K562 (cell line): ENCODE measurements around the gene ZNF787. TPM values are rescaled to one million over a fixed set of nuclear protein-coding genes. Genes with fewer than 3 reads are reported as not detected.

Source experiments
- ATAC-seq: fragments of 200-7000 bp; cut with Tn5 transposase; 3 replicates; pipeline ENCODE4 v1.9.1; 2020; ENCODE audit warnings: moderate library complexity
- BruUV-seq: library from RNA; stranded (reverse); fragments of 400-500 nt; replicated peaks from 2 replicates; lab custom pipeline; 2021; lab: Mats Ljungman, UMichigan
- CTCF ChIA-PET: fragments of 300-600 bp; formaldehyde crosslinking; extraction: SDS; loops from one replicate; lab custom pipeline; 2021; ENCODE audit warnings: low intra/inter-chr PET ratio; lab: Yijun Ruan, JAX
- POLR2A ChIA-PET: fragments of 300-600, 350-650 bp; sonication (Branson Sonifier 250); formaldehyde crosslinking; extraction: SDS; loops from one replicate; lab custom pipeline; 2021; ENCODE audit warnings: antibody characterized with exemption, inconsistent platforms; lab: Yijun Ruan, JAX
- DNase-seq, 4 experiments: peaks; one replicate each; pipeline versions ENCODE4 v3.0.0 to v3.0.0-alpha.2; 2011 to 2018; ENCODE audit warnings: low spot score in 3 of 4, mixed read lengths in 3 of 4; ENCODE audit errors: extremely low read depth in 1 of 4
- FAIRE-seq: peaks from 2 replicates; lab custom pipeline; 2011; peaks lifted over from hg19 to GRCh38; lab: Jason Lieb, UNC
- H2AFZ ChIP-seq: 2 replicates; pipeline ENCODE4 v1.6.0; 2011; ENCODE audit warnings: low read depth, low read length, control low read depth, inconsistent platforms
- H3K27ac ChIP-seq: fragments of 200-600 bp; 3 replicates; pipeline ENCODE4 v1.8.0; 2011; ENCODE audit warnings: low read depth, mild to moderate bottlenecking, control low read depth, inconsistent platforms, low read length, moderate library complexity, mixed read lengths; ENCODE audit errors: extremely low read depth
- H3K27me3 ChIP-seq, 2 experiments: fragments of 300-600 bp in 1 of 2; 2 replicates in 1 of 2; 3 replicates in 1 of 2; pipeline versions ENCODE4 v1.6.0 to v1.8.0; 2011; ENCODE audit warnings: inconsistent platforms in 2 of 2, low read length in 2 of 2, mild to moderate bottlenecking in 1 of 2, mixed read lengths in 1 of 2, moderate library complexity in 1 of 2; ENCODE audit not compliant: control insufficient read depth in 2 of 2, insufficient read depth in 2 of 2
- H3K36me3 ChIP-seq: fragments of 300-600 bp; 3 replicates; pipeline ENCODE4 v1.8.0; 2011; ENCODE audit warnings: mild to moderate bottlenecking, low read length, inconsistent platforms; ENCODE audit not compliant: control insufficient read depth, insufficient read depth
- H3K4me1 ChIP-seq, 2 experiments: fragments of 200-600 bp in 1 of 2; replicated peaks in 1 of 2; 2 replicates in 1 of 2; 3 replicates in 1 of 2; pipeline versions ENCODE4 v1.5.1 to v1.8.0; 2011; ENCODE audit warnings: inconsistent platforms in 2 of 2, low read length in 2 of 2, mild to moderate bottlenecking in 1 of 2, mixed read lengths in 1 of 2, moderate library complexity in 1 of 2; ENCODE audit not compliant: control insufficient read depth in 2 of 2, insufficient read depth in 2 of 2
- H3K4me2 ChIP-seq: 2 replicates; pipeline ENCODE4 v1.6.1; 2011; ENCODE audit warnings: low read length, control low read depth, inconsistent platforms, mixed read lengths; ENCODE audit not compliant: insufficient read depth
- H3K4me3 ChIP-seq: fragments of 200-600 bp; sonication (generic), shearing (Covaris generic); 2 replicates; pipeline ENCODE4 v1.5.1; 2016; ENCODE audit warnings: control low read depth, inconsistent platforms
- H3K79me2 ChIP-seq: fragments of 200-600 bp; 3 replicates; pipeline ENCODE4 v1.8.0; 2011; ENCODE audit warnings: low read length, inconsistent platforms; ENCODE audit not compliant: control insufficient read depth, insufficient read depth
- H3K9ac ChIP-seq, 2 experiments: 2 replicates each; pipeline versions ENCODE4 v1.6.0 to v1.6.1; 2011; ENCODE audit warnings: low read depth in 2 of 2, low read length in 2 of 2, control low read depth in 1 of 2, inconsistent platforms in 1 of 2, mild to moderate bottlenecking in 1 of 2, mixed read lengths in 1 of 2; ENCODE audit not compliant: insufficient read depth in 1 of 2
- H3K9me1 ChIP-seq: one replicate; pipeline ENCODE4 v1.6.0; 2011; ENCODE audit warnings: inconsistent platforms, mild to moderate bottlenecking, low read length, moderate library complexity; ENCODE audit not compliant: control insufficient read depth, insufficient read depth
- H3K9me3 ChIP-seq: replicated peaks from 2 replicates; pipeline ENCODE4 v1.5.1; 2011; ENCODE audit warnings: low read depth, low read length, inconsistent platforms; ENCODE audit not compliant: control insufficient read depth, insufficient read depth
- H4K20me1 ChIP-seq: replicated peaks from 2 replicates; pipeline ENCODE4 v1.6.1; 2011; ENCODE audit warnings: low read length, inconsistent platforms, mixed read lengths; ENCODE audit not compliant: control insufficient read depth, insufficient read depth
- FOXJ2 ChIP-seq: fragments of 200-800 bp; sonication (Bioruptor generic); IDR thresholded peaks from 2 replicates; pipeline ENCODE4 v1.6.1; 2016; ENCODE audit warnings: missing genetic modification characterization, missing compliant biosample characterization
- POLR2G ChIP-seq: fragments of 200-400 bp; formaldehyde crosslinking; IDR thresholded peaks from 2 replicates; pipeline ENCODE4 v1.6.1; 2017; ENCODE audit warnings: low read depth, mild to moderate bottlenecking, antibody characterized with exemption, low read length, moderate library complexity
- RHOXF2B ChIP-seq: fragments of 250-450 bp; sonication (Bioruptor Pico); conservative IDR thresholded peaks from 2 replicates; pipeline ENCODE4 v1.5.1; 2021
- STAT5B ChIP-seq: fragments of 250-450 bp; sonication (Bioruptor Pico); IDR thresholded peaks from 2 replicates; pipeline ENCODE4 v1.8.0; 2021; ENCODE audit warnings: mild to moderate bottlenecking, inconsistent platforms
- ZFP30 ChIP-seq: fragments of 250-450 bp; sonication (Bioruptor Pico); IDR thresholded peaks from 2 replicates; pipeline ENCODE4 v1.8.0; 2022; ENCODE audit warnings: moderate library complexity, mild to moderate bottlenecking, inconsistent platforms, borderline replicate concordance
- WGBS: fragments of 100-300 bp; shearing (Covaris generic); methylation state at CpG from one replicate; pipeline ENCODE4 v1.1.6; 2016; ENCODE audit warnings: low coverage, mixed read lengths; ENCODE audit not compliant: insufficient coverage; ENCODE audit errors: missing lambda C conversion rate; 5-methylcytosine and 5-hydroxymethylcytosine counted together
- in situ Hi-C: fragments of 300-500 bp; cut with MboI; formaldehyde crosslinking; loops from 4 replicates; pipeline ENCODE4 v1.15.0; 2018; ENCODE audit warnings: inconsistent platforms, mixed read lengths
- intact Hi-C: fragments of 100-400 bp; cut with micrococcal nuclease; formaldehyde crosslinking; loops from 2 replicates; pipeline ENCODE4 v1.14.2; 2022
- polyA plus RNA-seq, 8 experiments: library from polyadenylated mRNA; depleted of rRNA in 4 of 8; stranded (reverse) in 5 of 8; unstranded in 3 of 8; fragments of >200 nt; fragmentation: Nextera tagmentation in 2 of 8; fragmentation: Illumina TruSeq in 1 of 8; extraction: Ambion mirVana in 2 of 8; extraction: Trizol in 1 of 8; gene quantifications; 2 replicates each; pipeline versions ENCODE4 v1.2.1 to v1.2.3, GENCODE V29; 2011 to 2014; ENCODE audit warnings: inconsistent platforms in 1 of 8, missing spikeins in 1 of 8
- total RNA-seq, 7 experiments: library from RNA; depleted of rRNA in 6 of 7; stranded (reverse); fragments of >200 nt in 6 of 7; fragmentation: Illumina TruSeq in 2 of 7; extraction: Trizol in 2 of 7; gene quantifications; 2 replicates each; pipeline versions ENCODE4 v1.2.1 to v1.2.3, GENCODE V29; 2011 to 2021; ENCODE audit warnings: low replicate concordance in 1 of 7

ZNF787 gene
- total and polyA plus RNA-seq, 9 of the 15 experiments (the other 6 are each of a cell fraction or from before 2014, with no cell fraction given): 0.45 to 77.6 (median 7.3) TPM

GRCh38 chr19:56104423-56104822, 16.7 kb downstream of the ZNF787 start:
- WGBS: 97% methylated on average over 21 of the region's 29 CpGs
- intact Hi-C loops: no loop called here

GRCh38 chr19:56103027-56103614, 18.0 kb downstream of the ZNF787 start:
- no peak for FAIRE-seq
- no peaks in the 10 kb centered on the region for H4K20me1 ChIP-seq
- ATAC-seq: no peak
- no peak overlapping the region for H2AFZ ChIP-seq
- DNase-seq: no peak
- in situ Hi-C loops (no loop called here), intact Hi-C loops (no loop called here)
- BruUV-seq: no TSS peak
- H3K9me3 ChIP-seq: peaks cover 4% of the 10 kb centered on the region
- no peak overlapping the region for H3K4me3 ChIP-seq
- peaks cover 0 to 36% of the 10 kb centered on the region in 2 experiments; a peak in 1 of 5 replicates for H3K4me1 ChIP-seq
- H3K36me3 ChIP-seq: peaks cover 68% of the 10 kb centered on the region
- ChIA-PET POLR2A (no interaction called here), CTCF (no interaction called here)
- TF ChIP-seq ZFP30 (CRISPR knock-in tag): no peak
- TF ChIP-seq RHOXF2B (CRISPR knock-in tag): no peak
- TF ChIP-seq STAT5B: no peak
- TF ChIP-seq, all 486 proteins: peak for 0
- peak overlapping the region in 1 of 2 experiments; percentile 17; a peak in 1 of 4 replicates for H3K9ac ChIP-seq
- no peak overlapping the region for H3K4me2 ChIP-seq
- 97% methylated on average over 16 of the region's 20 CpGs for WGBS
- H3K9me1 ChIP-seq: no peaks in the 10 kb centered on the region
- H3K27ac ChIP-seq: no peak overlapping the region
- H3K27me3 ChIP-seq: no peaks in the 10 kb centered on the region
- peaks cover 79% of the 10 kb centered on the region for H3K79me2 ChIP-seq

More at GRCh38 chr19:56104423-56104822, 16.7 kb downstream of the ZNF787 start:
- no TSS peak for BruUV-seq
- Histone ChIP-seq H3K79me2 (peaks cover 85% of the 10 kb centered on the region), H4K20me1 (no peaks in the 10 kb centered on the region), H3K9me3 (peaks cover 4% of the 10 kb centered on the region; the same call in 1 of the 2 replicates), H3K4me3 (no peak overlapping the region), H3K36me3 (peaks cover 70% of the 10 kb centered on the region), H3K4me1 (peaks cover 0 to 46% of the 10 kb centered on the region in 2 experiments; a peak in 1 of 5 replicates), H3K9ac (no peak overlapping the region), H3K27me3 (no peaks in the 10 kb centered on the region), H2AFZ (no peak overlapping the region), H3K9me1 (no peaks in the 10 kb centered on the region), H3K4me2 (no peak overlapping the region), H3K27ac (no peak overlapping the region)
- no peak for DNase-seq
- TF ChIP-seq FOXJ2 (tag) (no peak), POLR2G (peak; percentile 26; the same call in 1 of the 2 replicates)
- no peak for ATAC-seq
- POLR2A ChIA-PET: no interaction called here
- FAIRE-seq: no peak
- CTCF ChIA-PET: no interaction called here
- in situ Hi-C loops: no loop called here
